Progenitor cell of endocrine pancreas (in vitro differentiated cells): ENCODE measurements around the gene SYCP2. TPM values are rescaled to one million over a fixed set of nuclear protein-coding genes. Genes with fewer than 3 reads are reported as not detected.

Source experiments
- DNase-seq: peaks from one replicate; pipeline ENCODE4 v3.0.0; 2021; ENCODE audit warnings: low spot score; ENCODE audit not compliant: unreplicated experiment
- H3K27ac Mint-ChIP-seq: 2 replicates; pipeline ENCODE4 v1.8.0; 2021; ENCODE audit warnings: mild to moderate bottlenecking, moderate library complexity, mixed read lengths
- H3K27me3 Mint-ChIP-seq: 2 replicates; pipeline ENCODE4 v1.8.0; 2021; ENCODE audit warnings: mixed read lengths
- H3K36me3 Mint-ChIP-seq: 2 replicates; pipeline ENCODE4 v1.8.0; 2022; ENCODE audit warnings: mixed read lengths; ENCODE audit not compliant: insufficient read depth
- H3K4me1 Mint-ChIP-seq: 2 replicates; pipeline ENCODE4 v1.8.0; 2021; ENCODE audit warnings: low read depth, mixed read lengths
- H3K4me3 Mint-ChIP-seq: 2 replicates; pipeline ENCODE4 v1.8.0; 2021; ENCODE audit warnings: low read depth, mild to moderate bottlenecking, moderate library complexity, mixed read lengths
- H3K9me3 Mint-ChIP-seq: 2 replicates; pipeline ENCODE4 v1.8.0; 2021; ENCODE audit warnings: low read depth, mixed read lengths
- CTCF ChIP-seq: fragments of 200-600 bp; sonication (generic); IDR thresholded peaks from one replicate; pipeline ENCODE4 v1.5.0; 2021; ENCODE audit warnings: antibody characterized with exemption, mild to moderate bottlenecking; ENCODE audit not compliant: unreplicated experiment
- total RNA-seq: library from RNA; stranded (reverse); gene quantifications from 2 replicates; pipeline ENCODE4 v1.2.1, GENCODE V29; 2021

The SYCP2 gene
- total RNA-seq, 1 donor from 2014 or later, result 2.2 TPM

GRCh38 chr20:59935457-59936185 is 2.2 kb upstream of the SYCP2 start:
- Mint-ChIP-seq H3K36me3 (peaks cover 11% of the 10 kb centered on the region), H3K4me3 (no peak overlapping the region), H3K9me3 (peaks cover 3% of the 10 kb centered on the region), H3K27me3 (peaks cover 14% of the 10 kb centered on the region), H3K4me1 (peaks cover 23% of the 10 kb centered on the region), H3K27ac (no peak overlapping the region)
- TF ChIP-seq CTCF, result no peak
- no peak for DNase-seq

- peak overlapping the region; percentile 49 for H3K27ac Mint-ChIP-seq
Observed at GRCh38 chr20:59933849-59934585, 580 bp upstream of the SYCP2 start.

DNA sequence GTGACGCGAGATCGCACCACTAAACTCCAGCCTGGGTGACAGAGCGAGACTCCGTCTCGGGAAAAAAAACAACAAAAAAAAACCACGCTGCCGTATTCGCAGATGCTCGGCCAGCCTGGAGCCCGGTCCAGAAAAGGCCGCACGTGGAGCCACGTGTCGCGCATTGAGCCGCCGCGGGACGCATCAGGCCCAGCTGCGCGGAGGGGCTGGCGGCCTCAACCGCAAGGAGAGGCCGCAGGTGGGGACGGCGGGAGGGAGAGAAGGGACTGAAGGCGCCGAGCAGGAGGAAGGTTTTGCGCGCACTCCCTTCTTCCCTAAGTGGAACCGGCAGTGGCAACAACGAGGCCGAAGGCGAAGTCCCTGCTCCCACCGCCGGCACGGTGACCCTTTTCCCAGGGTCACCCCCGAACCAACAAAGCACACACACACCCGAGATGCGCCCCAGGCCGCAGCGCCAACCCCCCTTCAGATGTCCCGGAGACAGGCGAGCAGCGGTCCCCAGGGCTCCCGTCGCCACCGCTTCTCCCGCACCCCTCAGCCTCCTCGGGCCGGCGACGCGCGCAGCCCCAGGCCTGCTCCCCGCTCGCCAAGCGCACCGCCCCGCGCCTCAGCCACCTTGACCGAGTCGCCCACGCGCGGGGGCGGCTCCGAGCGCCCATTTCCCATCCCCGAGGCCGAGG is 681 bp downstream of the SYCP2 start:
- no peak for TF ChIP-seq CTCF
- Mint-ChIP-seq H3K4me1 (peaks cover 21% of the 10 kb centered on the region), H3K4me3 (peak overlapping the region; percentile 48), H3K9me3 (peaks cover 3% of the 10 kb centered on the region), H3K27me3 (peaks cover 14% of the 10 kb centered on the region), H3K36me3 (peaks cover 2% of the 10 kb centered on the region), H3K27ac (no peak overlapping the region)
- no peak for DNase-seq

More at GRCh38 chr20:59933849-59934585, 580 bp upstream of the SYCP2 start:
- DNase-seq, result peak; percentile 76
- peaks cover 14% of the 10 kb centered on the region for H3K27me3 Mint-ChIP-seq
- H3K9me3 Mint-ChIP-seq, result peaks cover 3% of the 10 kb centered on the region
- peaks cover 27% of the 10 kb centered on the region for H3K4me1 Mint-ChIP-seq
- peaks cover 11% of the 10 kb centered on the region for H3K36me3 Mint-ChIP-seq
- H3K4me3 Mint-ChIP-seq, result peak overlapping the region; percentile 67
- peak; percentile 99 for TF ChIP-seq CTCF

DNA sequence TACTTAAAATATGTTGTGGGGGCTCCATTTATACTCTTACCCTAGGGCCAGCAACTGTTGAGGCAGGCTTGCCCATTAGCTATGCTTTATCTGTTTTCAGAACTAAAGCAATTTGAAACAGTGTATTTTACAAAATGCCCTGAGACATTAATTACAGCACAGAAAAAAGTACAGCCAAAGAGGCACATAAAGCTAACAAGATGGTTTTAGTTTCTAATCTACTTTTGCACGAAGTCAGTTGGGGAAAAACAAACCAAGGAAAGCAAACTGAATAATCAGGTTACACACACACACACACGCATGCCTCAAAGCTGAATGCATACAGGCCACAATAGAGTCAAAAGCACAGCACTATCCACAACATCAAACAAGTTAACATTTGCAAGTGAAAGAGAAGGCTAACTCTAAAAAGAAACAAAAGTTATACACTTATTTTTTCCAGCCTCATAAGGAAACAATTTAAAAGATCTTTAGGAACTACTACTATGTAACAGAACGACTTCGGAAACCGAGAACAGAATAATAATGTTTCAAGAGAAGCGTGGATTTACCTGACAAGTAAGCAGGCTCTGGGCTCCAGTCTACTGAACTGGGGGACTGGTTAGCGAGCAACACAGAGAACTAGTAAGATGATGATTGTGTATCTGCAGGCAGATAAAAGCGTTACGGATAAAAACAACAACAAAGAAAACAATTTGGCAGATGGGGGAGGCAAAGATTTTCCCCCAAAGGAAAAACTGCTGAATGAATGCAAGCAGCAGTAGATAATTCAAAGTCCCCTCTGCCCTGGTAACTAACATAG is 1.7 kb downstream of the SYCP2 start:
- DNase-seq, result no peak
- Mint-ChIP-seq H3K9me3 (peaks cover 3% of the 10 kb centered on the region), H3K27me3 (peaks cover 14% of the 10 kb centered on the region), H3K36me3 (peaks cover 2% of the 10 kb centered on the region), H3K27ac (peak overlapping the region; percentile 84), H3K4me1 (peaks cover 22% of the 10 kb centered on the region), H3K4me3 (peak overlapping the region; percentile 61)
- no peak for TF ChIP-seq CTCF

- TF ChIP-seq CTCF, result no peak
Observed at GRCh38 chr20:59925899-59926298, 7.5 kb downstream of the SYCP2 start.

More at GRCh38 chr20:59925899-59926298, 7.5 kb downstream of the SYCP2 start:
- no peak overlapping the region for H3K4me3 Mint-ChIP-seq
- H3K36me3 Mint-ChIP-seq, result no peaks in the 10 kb centered on the region
- DNase-seq, result no peak
- no peak overlapping the region for H3K27ac Mint-ChIP-seq
- peaks cover 29% of the 10 kb centered on the region for H3K4me1 Mint-ChIP-seq
- no peaks in the 10 kb centered on the region for H3K27me3 Mint-ChIP-seq
- H3K9me3 Mint-ChIP-seq, result no peaks in the 10 kb centered on the region
